Endodermal cell (in vitro differentiated cells): Measurements from ENCODE around the gene TAGLN2. TPM values are rescaled to one million over a fixed set of nuclear protein-coding genes. Genes with fewer than 3 reads are reported as not detected.

ENCODE experiments used
- DNase-seq: peaks from one replicate; pipeline ENCODE4 v3.0.0-alpha.2; 2017
- H3K27ac ChIP-seq: 2 replicates; pipeline ENCODE4 v1.5.1; 2013; ENCODE audit warnings: mild to moderate bottlenecking, low read depth, low read length, moderate library complexity
- H3K27me3 ChIP-seq: 2 replicates; pipeline ENCODE4 v1.6.1; 2013; ENCODE audit warnings: mild to moderate bottlenecking, low read length, moderate library complexity; ENCODE audit not compliant: insufficient read depth, control insufficient read depth, poor library complexity, severe bottlenecking
- H3K36me3 ChIP-seq: 2 replicates; pipeline ENCODE4 v1.7.0; 2013; ENCODE audit warnings: mild to moderate bottlenecking, low read length, moderate library complexity; ENCODE audit not compliant: control insufficient read depth, insufficient read depth
- H3K4me1 ChIP-seq: one replicate; pipeline ENCODE4 v1.7.0; 2013; ENCODE audit warnings: low read length; ENCODE audit not compliant: control insufficient read depth, insufficient read depth
- H3K4me3 ChIP-seq: 2 replicates; pipeline ENCODE4 v1.5.1; 2013; ENCODE audit warnings: mild to moderate bottlenecking, low read length, moderate library complexity
- H3K9ac ChIP-seq: 2 replicates; pipeline ENCODE4 v1.6.1; 2013; ENCODE audit warnings: mild to moderate bottlenecking, low read length, moderate library complexity; ENCODE audit not compliant: poor library complexity, severe bottlenecking; ENCODE audit errors: extremely low read depth
- H3K9me3 ChIP-seq: 2 replicates; pipeline ENCODE4 v1.6.1; 2013; ENCODE audit warnings: mild to moderate bottlenecking, low read length, moderate library complexity; ENCODE audit not compliant: control insufficient read depth
- H3K27ac Mint-ChIP-seq: 2 replicates; pipeline ENCODE4 v1.8.0; 2020; ENCODE audit warnings: mixed read lengths
- H3K27me3 Mint-ChIP-seq: 2 replicates; pipeline ENCODE4 v1.8.0; 2021; ENCODE audit warnings: mild to moderate bottlenecking, mixed read lengths; ENCODE audit not compliant: insufficient read depth
- H3K36me3 Mint-ChIP-seq: 2 replicates; pipeline ENCODE4 v1.8.0; 2020; ENCODE audit warnings: low read depth, mixed read lengths
- H3K4me1 Mint-ChIP-seq: 2 replicates; pipeline ENCODE4 v1.8.0; 2020; ENCODE audit warnings: mixed read lengths
- H3K4me3 Mint-ChIP-seq: 2 replicates; pipeline ENCODE4 v1.8.0; 2020; ENCODE audit warnings: mild to moderate bottlenecking, moderate library complexity, mixed read lengths
- H3K9me3 Mint-ChIP-seq: 2 replicates; pipeline ENCODE4 v1.8.0; 2020; ENCODE audit warnings: mild to moderate bottlenecking, mixed read lengths
- CTCF ChIP-seq: fragments of 200-600 bp; sonication (generic); conservative IDR thresholded peaks from 2 replicates; pipeline ENCODE4 v1.5.0; 2021; ENCODE audit warnings: antibody characterized with exemption, mild to moderate bottlenecking
- WGBS, 2 experiments: methylation state at CpG; one replicate each; pipeline versions ENCODE4 v1.1.5 to v1.1.7; 2013; ENCODE audit warnings: missing lambda C conversion rate in 2 of 2, mixed read lengths in 1 of 2; ENCODE audit not compliant: insufficient coverage in 1 of 2, insufficient read length in 1 of 2; 5-methylcytosine and 5-hydroxymethylcytosine counted together
- total RNA-seq, 2 donors: library from RNA; stranded (reverse); fragmentation: NEBNext Ultra II Directional in 1 of 2; extraction: Animal tissue kit (Norgen Biotek cat#: 25700) in 1 of 2; gene quantifications; 2 replicates in 1 of 2; 3 replicates in 1 of 2; pipeline ENCODE4 v1.2.1, GENCODE V29; 2021

TAGLN2 gene
- total RNA-seq, 2 donors from 2014 or later = 136 to 221 TPM

GRCh38 chr1:159921700-159922504 lies 3.4 kb downstream of the TAGLN2 start:
- Histone ChIP-seq H3K36me3 (peaks cover 42% of the 10 kb centered on the region), H3K27me3 (no peaks in the 10 kb centered on the region), H3K27ac (no peak overlapping the region), H3K9me3 (no peaks in the 10 kb centered on the region), H3K9ac (peak overlapping the region; percentile 98), H3K4me3 (peak overlapping the region; percentile 94), H3K4me1 (peaks cover 17% of the 10 kb centered on the region)
- 89 to 92% methylated on average over 7 to 18 of the region's 18 CpGs for WGBS, 2 experiments
- Mint-ChIP-seq H3K27ac (no peak overlapping the region), H3K9me3 (no peaks in the 10 kb centered on the region), H3K36me3 (peaks cover 35% of the 10 kb centered on the region), H3K27me3 (no peaks in the 10 kb centered on the region), H3K4me3 (peak overlapping the region; percentile 91), H3K4me1 (peaks cover 57% of the 10 kb centered on the region)
- TF ChIP-seq CTCF = no peak
- peak; percentile 45 for DNase-seq

DNA sequence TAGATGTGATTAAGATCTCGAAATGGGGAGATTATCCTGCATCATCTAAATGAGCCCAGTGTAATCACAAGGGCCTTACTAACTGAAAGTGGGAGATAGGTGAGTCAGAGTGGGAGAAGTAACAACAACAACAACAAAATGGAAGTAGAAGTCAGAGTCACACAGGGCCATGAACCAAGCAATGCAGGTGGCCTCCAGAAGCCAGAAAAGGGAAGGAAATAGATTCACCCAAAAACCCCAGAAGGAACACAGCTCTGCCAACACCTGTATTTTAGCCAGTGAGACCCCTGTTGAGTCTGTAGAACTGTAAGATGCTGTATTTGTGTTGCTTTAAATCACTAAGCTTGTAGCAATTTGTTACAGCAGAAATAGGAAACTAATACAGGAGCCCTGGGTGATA lies 4.1 kb downstream of the TAGLN2 start:
- no peaks in the 10 kb centered on the region for H3K27me3 Mint-ChIP-seq
- 83 to 90% methylated on average over 1 of the region's 1 CpG for WGBS, 2 experiments
- peak overlapping the region; percentile 8 for H3K27ac Mint-ChIP-seq
- H3K9me3 Mint-ChIP-seq = no peaks in the 10 kb centered on the region
- Histone ChIP-seq H3K36me3 (peaks cover 42% of the 10 kb centered on the region), H3K27ac (no peak overlapping the region), H3K4me3 (peak overlapping the region; percentile 94), H3K9ac (no peak overlapping the region), H3K4me1 (peaks cover 21% of the 10 kb centered on the region), H3K27me3 (no peaks in the 10 kb centered on the region), H3K9me3 (no peaks in the 10 kb centered on the region)
- no peak overlapping the region for H3K4me3 Mint-ChIP-seq
- TF ChIP-seq CTCF = no peak
- peaks cover 33% of the 10 kb centered on the region for H3K36me3 Mint-ChIP-seq
- H3K4me1 Mint-ChIP-seq = peaks cover 61% of the 10 kb centered on the region
- no peak for DNase-seq

DNA sequence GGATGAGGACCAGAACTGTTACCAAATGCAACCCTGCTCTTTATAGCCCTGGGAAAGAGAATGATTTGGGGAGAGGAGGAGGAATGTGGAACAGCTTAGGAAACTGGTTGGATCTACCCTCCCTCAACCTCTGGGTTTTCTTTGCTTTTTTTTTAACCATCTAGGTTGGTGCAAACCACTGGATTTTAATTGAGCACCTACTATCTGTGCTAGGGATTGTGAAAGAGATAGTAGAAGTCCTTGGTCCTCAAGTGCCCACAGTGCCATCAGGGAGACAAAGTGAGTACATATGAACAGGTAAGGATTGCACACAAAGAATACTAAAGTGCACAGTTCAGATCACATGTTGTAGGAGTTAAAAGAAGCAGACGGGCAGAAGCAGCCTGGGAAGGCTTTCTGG lies 4.7 kb downstream of the TAGLN2 start:
- Mint-ChIP-seq H3K4me3 (no peak overlapping the region), H3K4me1 (peaks cover 61% of the 10 kb centered on the region), H3K36me3 (peaks cover 33% of the 10 kb centered on the region), H3K9me3 (no peaks in the 10 kb centered on the region), H3K27me3 (no peaks in the 10 kb centered on the region), H3K27ac (no peak overlapping the region)
- no peak overlapping the region for H3K27ac ChIP-seq
- 86 to 90% methylated on average over 1 of the region's 1 CpG for WGBS, 2 experiments
- no peak for TF ChIP-seq CTCF
- no peak for DNase-seq
- peaks cover 46% of the 10 kb centered on the region for H3K36me3 ChIP-seq
- H3K4me1 ChIP-seq = peaks cover 26% of the 10 kb centered on the region
- no peaks in the 10 kb centered on the region for H3K27me3 ChIP-seq
- H3K9ac ChIP-seq = no peak overlapping the region
- no peak overlapping the region for H3K4me3 ChIP-seq
- H3K9me3 ChIP-seq = no peaks in the 10 kb centered on the region
